ENCODE results near the gene C13orf46.
"Not testable (repeated sequence)": the region's sequence is repeated elsewhere in the genome, so short reads cannot be mapped to it uniquely, and the experiment has no call there.

The C13orf46 gene

GRCh38 chr13:113914333-113915011 is 59.4 kb downstream of the C13orf46 start:
- no peak for TF ChIP-seq CTCF (IDR thresholded peaks at IDR 0.05; ENCODE audit: insufficient read depth, low read depth, low read length, missing control alignments)
- DNase-seq (ENCODE audit: low read depth): no peak
- no peak overlapping the region for H3K4me3 ChIP-seq (ENCODE audit: low read length)

- not testable (repeated sequence) for H3K4me3 ChIP-seq (ENCODE audit: low read length); DNase-seq (ENCODE audit: low read depth)
Measured at GRCh38 chr13:113913838-113914237, 60.0 kb downstream of the C13orf46 start.

GRCh38 chr13:113913408-113913807 is 60.5 kb downstream of the C13orf46 start:
- H3K4me3 ChIP-seq (ENCODE audit: low read length): not testable (repeated sequence)
- DNase-seq (ENCODE audit: low read depth): peak; percentile 74

GRCh38 chr13:113912596-113912995 is 61.3 kb downstream of the C13orf46 start:
- DNase-seq (ENCODE audit: low read depth): no peak
- no peak for TF ChIP-seq CTCF (IDR thresholded peaks at IDR 0.05; ENCODE audit: insufficient read depth, low read depth, low read length, missing control alignments)
- no peak overlapping the region for H3K4me3 ChIP-seq (ENCODE audit: low read length)

- no peak for TF ChIP-seq CTCF (IDR thresholded peaks at IDR 0.05; ENCODE audit: insufficient read depth, low read depth, low read length, missing control alignments)
- H3K4me3 ChIP-seq (ENCODE audit: low read length): no peak overlapping the region
- peak; percentile 25 for DNase-seq (ENCODE audit: low read depth)
Measured at GRCh38 chr13:113907635-113908617, 66.0 kb downstream of the C13orf46 start.

- TF ChIP-seq CTCF (IDR thresholded peaks at IDR 0.05; ENCODE audit: insufficient read depth, low read depth, low read length, missing control alignments): no peak
- no peak overlapping the region for H3K4me3 ChIP-seq (ENCODE audit: low read length)
- DNase-seq (ENCODE audit: low read depth): no peak
Measured at GRCh38 chr13:113906571-113906970, 67.3 kb downstream of the C13orf46 start.

GRCh38 chr13:113905942-113906341 is 67.9 kb downstream of the C13orf46 start:
- no peak for DNase-seq (ENCODE audit: low read depth)
- H3K4me3 ChIP-seq (ENCODE audit: low read length): no peak overlapping the region
- no peak for TF ChIP-seq CTCF (IDR thresholded peaks at IDR 0.05; ENCODE audit: insufficient read depth, low read depth, low read length, missing control alignments)

Measured in epithelial cell of esophagus (primary cell).